GM23338 (cell line): Measurements from ENCODE around the gene GRIK1. TPM values are rescaled to one million over a fixed set of nuclear protein-coding genes. Genes with fewer than 3 reads are reported as not detected.

ENCODE experiments used
- ATAC-seq: fragments of 200-7000 bp; cut with Tn5 transposase; 3 replicates; pipeline ENCODE4 v1.9.1; 2020
- DNase-seq: peaks from one replicate; pipeline ENCODE4 v3.0.0-alpha.2; 2015; ENCODE audit warnings: low spot score
- H2AFZ ChIP-seq: fragments of 200-600 bp; sonication (generic); 2 replicates; pipeline ENCODE4 v1.8.0; 2016; ENCODE audit warnings: antibody characterized with exemption, mild to moderate bottlenecking, moderate library complexity
- H3F3A ChIP-seq: fragments of 200-600 bp; sonication (generic); replicated peaks from 2 replicates; pipeline ENCODE4 v1.8.0; 2017; ENCODE audit warnings: antibody characterized with exemption, mixed run types, low read depth
- H3K27ac ChIP-seq: fragments of 200-600 bp; sonication (generic); 2 replicates; pipeline ENCODE4 v1.6.1; 2016; ENCODE audit warnings: low read depth
- H3K27me3 ChIP-seq: fragments of 200-600 bp; sonication (generic); 2 replicates; pipeline ENCODE4 v1.8.0; 2016; ENCODE audit warnings: mild to moderate bottlenecking, mixed run types, moderate library complexity; ENCODE audit not compliant: insufficient read depth
- H3K36me3 ChIP-seq: fragments of 200-600 bp; sonication (generic); 2 replicates; pipeline ENCODE4 v1.8.0; 2016; ENCODE audit warnings: mild to moderate bottlenecking; ENCODE audit not compliant: insufficient read depth
- H3K4me1 ChIP-seq: fragments of 200-600 bp; sonication (generic); 2 replicates; pipeline ENCODE4 v1.8.0; 2016; ENCODE audit warnings: mild to moderate bottlenecking, moderate library complexity; ENCODE audit not compliant: insufficient read depth
- H3K4me2 ChIP-seq: fragments of 200-600 bp; sonication (generic); 2 replicates; pipeline ENCODE4 v1.7.1; 2017; ENCODE audit warnings: mixed run types
- H3K4me3 ChIP-seq: fragments of 200-600 bp; sonication (generic); 2 replicates; pipeline ENCODE4 v1.6.1; 2016; ENCODE audit warnings: mixed run types
- H3K79me2 ChIP-seq: fragments of 200-600 bp; sonication (generic); replicated peaks from 2 replicates; pipeline ENCODE4 v1.8.0; 2017; ENCODE audit warnings: mild to moderate bottlenecking; ENCODE audit not compliant: insufficient read depth
- H3K9me2 ChIP-seq: fragments of 200-600 bp; sonication (generic); 2 replicates; pipeline ENCODE4 v1.8.0; 2017; ENCODE audit not compliant: insufficient read depth
- H4K20me1 ChIP-seq: fragments of 200-600 bp; sonication (generic); replicated peaks from 2 replicates; pipeline ENCODE4 v1.8.0; 2017; ENCODE audit warnings: mild to moderate bottlenecking; ENCODE audit not compliant: insufficient read depth
- H3K27ac Mint-ChIP-seq: 2 replicates; pipeline ENCODE4 v1.8.0; 2020; ENCODE audit warnings: inconsistent platforms, mild to moderate bottlenecking, moderate library complexity, mixed read lengths
- H3K27me3 Mint-ChIP-seq: 3 replicates; pipeline ENCODE4 v1.8.0; 2022; ENCODE audit warnings: low read depth, mild to moderate bottlenecking, moderate library complexity, mixed read lengths, inconsistent platforms; ENCODE audit not compliant: insufficient read depth, poor library complexity
- H3K36me3 Mint-ChIP-seq: 3 replicates; pipeline ENCODE4 v1.8.0; 2021; ENCODE audit warnings: low read depth, mild to moderate bottlenecking, inconsistent platforms, moderate library complexity, mixed read lengths
- H3K4me1 Mint-ChIP-seq: 3 replicates; pipeline ENCODE4 v1.8.0; 2020; ENCODE audit warnings: mild to moderate bottlenecking, inconsistent platforms, mixed read lengths
- H3K4me3 Mint-ChIP-seq: 3 replicates; pipeline ENCODE4 v1.8.0; 2021; ENCODE audit warnings: moderate library complexity, mild to moderate bottlenecking, inconsistent platforms, mixed read lengths
- H3K9me3 Mint-ChIP-seq: 3 replicates; pipeline ENCODE4 v1.8.0; 2020; ENCODE audit warnings: moderate library complexity, mild to moderate bottlenecking, inconsistent platforms, mixed read lengths
- CREB1 ChIP-seq: fragments of 250-450 bp; sonication (Bioruptor Pico); IDR thresholded peaks from 2 replicates; pipeline ENCODE4 v1.5.0; 2020; ENCODE audit warnings: low read depth, mild to moderate bottlenecking, moderate library complexity
- CTCF ChIP-seq, 2 experiments: fragments of 200-600 bp in 1 of 2; sonication (generic) in 1 of 2; conservative IDR thresholded peaks; 2 replicates each; pipeline versions ENCODE4 v1.5.1 to v1.6.1; 2016 to 2017; ENCODE audit warnings: antibody characterized with exemption in 2 of 2, low read depth in 2 of 2, mild to moderate bottlenecking in 2 of 2, moderate library complexity in 1 of 2
- NANOG ChIP-seq: IDR thresholded peaks from 2 replicates; pipeline ENCODE4 v1.6.1; 2016; ENCODE audit warnings: antibody characterized with exemption, borderline replicate concordance
- REST ChIP-seq: IDR thresholded peaks from one replicate; pipeline ENCODE4 v1.6.1; 2018; ENCODE audit warnings: antibody characterized with exemption; ENCODE audit not compliant: unreplicated experiment
- STAT1 ChIP-seq: IDR thresholded peaks from one replicate; pipeline ENCODE4 v1.6.1; 2016; ENCODE audit warnings: antibody characterized with exemption; ENCODE audit not compliant: unreplicated experiment
- ZNF114 ChIP-seq: fragments of 250-450 bp; sonication (Bioruptor Pico); IDR thresholded peaks from 2 replicates; pipeline ENCODE4 v1.5.0; 2020; ENCODE audit warnings: mild to moderate bottlenecking, moderate library complexity
- ZNF331 ChIP-seq: fragments of 250-450 bp; sonication (Bioruptor Pico); IDR thresholded peaks from 2 replicates; pipeline ENCODE4 v1.5.0; 2020; ENCODE audit warnings: low read depth, mild to moderate bottlenecking, moderate library complexity
- ZNF462 ChIP-seq: fragments of 250-450 bp; sonication (Bioruptor Pico); IDR thresholded peaks from 2 replicates; pipeline ENCODE4 v1.5.0; 2020; ENCODE audit warnings: mild to moderate bottlenecking, moderate library complexity
- polyA plus RNA-seq: library from polyadenylated mRNA; unstranded; fragments of >200 nt; fragmentation: Nextera tagmentation; extraction: Ambion mirVana; gene quantifications from 2 replicates; pipeline ENCODE4 v1.2.1, GENCODE V29; 2016
- total RNA-seq: library from RNA; depleted of rRNA; stranded (reverse); fragments of >200 nt; shearing (Covaris generic); gene quantifications from 2 replicates; pipeline ENCODE4 v1.2.3, GENCODE V29; 2014

GRIK1 gene
- total and polyA plus RNA-seq, 2 experiments from 2014 or later = 0.18 to 0.42 TPM

- peaks cover 15% of the 10 kb centered on the region for H3K4me1 Mint-ChIP-seq
- no peak for TF ChIP-seq REST
- no peak for TF ChIP-seq STAT1
- no peak for TF ChIP-seq NANOG
- TF ChIP-seq ZNF114 = no peak
- TF ChIP-seq ZNF462 (CRISPR knock-in tag) = no peak
- TF ChIP-seq CREB1 (CRISPR knock-in tag) = no peak
- no peak for TF ChIP-seq ZNF331 (CRISPR knock-in tag)
- no peak for TF ChIP-seq CTCF (conservative IDR thresholded peaks at IDR 0.05; ENCODE audit: low read depth in 2 of 2)
- no peaks in the 10 kb centered on the region for H3K27me3 ChIP-seq
- DNase-seq (no peak), ATAC-seq (no peak)
- H3F3A ChIP-seq = no peaks in the 10 kb centered on the region
- no peak overlapping the region for H3K27ac Mint-ChIP-seq
- peaks cover 3% of the 10 kb centered on the region; the same call in 1 of the 2 replicates for H3K4me1 ChIP-seq
- no peaks in the 10 kb centered on the region for H3K79me2 ChIP-seq
- no peak overlapping the region for H3K4me3 Mint-ChIP-seq
- H3K4me3 ChIP-seq = no peak overlapping the region
- H3K4me2 ChIP-seq = no peak overlapping the region
- no peak overlapping the region for H2AFZ ChIP-seq
- H3K36me3 ChIP-seq = no peaks in the 10 kb centered on the region
- no peaks in the 10 kb centered on the region for H4K20me1 ChIP-seq
- peaks cover 3% of the 10 kb centered on the region for H3K27me3 Mint-ChIP-seq
- H3K36me3 Mint-ChIP-seq = no peaks in the 10 kb centered on the region
- H3K27ac ChIP-seq = no peak overlapping the region
- H3K9me2 ChIP-seq = no peaks in the 10 kb centered on the region
- no peaks in the 10 kb centered on the region for H3K9me3 Mint-ChIP-seq
Observed at GRCh38 chr21:29951911-29952310, 12.1 kb upstream of the GRIK1 start.
